Measurements from ENCODE around the gene GLT6D1.

The GLT6D1 gene

DNA sequence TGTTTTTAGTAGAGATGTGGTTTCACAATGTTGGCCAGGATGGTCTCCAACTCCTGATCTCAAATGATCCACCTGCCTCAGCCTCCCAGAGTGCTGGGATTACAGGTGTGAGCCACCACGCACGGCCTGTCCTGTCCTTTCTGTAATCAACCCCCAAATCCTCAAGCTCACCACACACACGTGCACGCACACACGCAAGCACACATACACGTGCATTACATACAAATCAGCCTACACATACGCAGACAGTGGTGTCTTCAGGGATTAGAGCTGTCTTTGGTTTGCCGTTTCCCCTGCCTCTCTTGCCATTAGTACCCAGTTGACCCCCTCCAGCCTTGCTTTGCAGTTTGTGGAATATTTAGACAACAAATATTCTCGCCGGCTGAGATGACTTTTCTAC, 6.5 kb downstream of the GLT6D1 start:
- DNase-seq (ENCODE audit: low read depth) = no peak
- TF ChIP-seq, protein P1, sequence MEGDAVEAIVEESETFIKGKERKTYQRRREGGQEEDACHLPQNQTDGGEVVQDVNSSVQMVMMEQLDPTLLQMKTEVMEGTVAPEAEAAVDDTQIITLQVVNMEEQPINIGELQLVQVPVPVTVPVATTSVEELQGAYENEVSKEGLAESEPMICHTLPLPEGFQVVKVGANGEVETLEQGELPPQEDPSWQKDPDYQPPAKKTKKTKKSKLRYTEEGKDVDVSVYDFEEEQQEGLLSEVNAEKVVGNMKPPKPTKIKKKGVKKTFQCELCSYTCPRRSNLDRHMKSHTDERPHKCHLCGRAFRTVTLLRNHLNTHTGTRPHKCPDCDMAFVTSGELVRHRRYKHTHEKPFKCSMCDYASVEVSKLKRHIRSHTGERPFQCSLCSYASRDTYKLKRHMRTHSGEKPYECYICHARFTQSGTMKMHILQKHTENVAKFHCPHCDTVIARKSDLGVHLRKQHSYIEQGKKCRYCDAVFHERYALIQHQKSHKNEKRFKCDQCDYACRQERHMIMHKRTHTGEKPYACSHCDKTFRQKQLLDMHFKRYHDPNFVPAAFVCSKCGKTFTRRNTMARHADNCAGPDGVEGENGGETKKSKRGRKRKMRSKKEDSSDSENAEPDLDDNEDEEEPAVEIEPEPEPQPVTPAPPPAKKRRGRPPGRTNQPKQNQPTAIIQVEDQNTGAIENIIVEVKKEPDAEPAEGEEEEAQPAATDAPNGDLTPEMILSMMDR (IDR thresholded peaks at IDR 0.05; ENCODE audit: low read depth, low read length, missing control alignments) = no peak
- no peak overlapping the region for H3K4me3 ChIP-seq (ENCODE audit: low read depth, low read length)
- in situ Hi-C loops (cut with HindIII; ENCODE audit: low sequenced_read_pairs) = no loop called here

DNA sequence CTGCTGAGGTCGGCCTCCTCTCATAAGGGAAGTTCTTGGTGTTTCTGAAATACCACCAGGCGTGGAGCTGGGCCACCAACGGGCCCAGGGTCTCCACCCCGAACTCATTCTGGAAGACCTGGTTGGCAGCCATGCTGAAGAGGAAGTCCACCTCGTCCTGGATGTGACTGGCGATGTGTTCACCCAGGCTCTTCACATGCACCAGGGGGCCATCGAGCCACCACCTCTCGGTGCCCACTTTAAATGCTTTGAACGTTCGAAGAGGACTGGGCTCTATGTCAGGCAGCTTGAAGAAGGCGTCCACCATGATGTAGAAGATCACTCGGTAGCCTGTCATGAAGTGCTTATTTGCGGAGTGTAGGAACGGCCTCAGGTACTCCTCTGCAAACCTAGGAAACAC, 15.1 kb downstream of the GLT6D1 start:
- no peak for DNase-seq (ENCODE audit: low read depth)
- H3K4me3 ChIP-seq (ENCODE audit: low read depth, low read length) = no peak overlapping the region
- in situ Hi-C loops (cut with HindIII; ENCODE audit: low sequenced_read_pairs) = no loop called here
- TF ChIP-seq, protein P1 (IDR thresholded peaks at IDR 0.05; ENCODE audit: low read depth, low read length, missing control alignments) = no peak

DNA sequence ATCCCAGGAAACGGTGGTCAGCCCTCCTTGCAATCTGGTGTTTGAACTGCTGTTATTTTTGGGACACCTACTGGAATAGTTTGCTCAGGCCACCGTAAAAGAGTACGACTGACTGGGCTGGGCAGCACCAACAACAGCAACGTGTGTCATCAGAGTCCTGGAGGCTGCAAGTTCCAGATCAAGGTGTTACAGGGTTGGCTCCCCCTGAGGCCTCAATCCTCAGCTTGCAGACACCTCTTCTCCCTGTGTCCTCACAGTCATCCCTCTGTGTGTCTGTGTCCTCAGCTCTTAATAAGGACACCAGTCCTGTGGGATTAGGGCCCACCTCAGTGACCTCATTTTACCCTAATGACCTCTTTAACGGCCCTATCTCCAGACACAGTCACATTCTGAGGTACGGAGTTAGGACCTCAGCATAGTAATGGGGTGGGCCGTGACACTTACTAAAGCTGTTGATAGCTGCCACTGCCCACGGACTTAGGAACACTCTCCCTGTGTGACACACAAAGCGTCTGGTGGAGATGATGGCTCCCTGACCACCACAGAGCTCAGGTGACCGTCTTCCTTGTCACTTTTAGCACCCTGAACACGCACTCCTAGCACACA, 16.8 kb downstream of the GLT6D1 start:
- H3K4me3 ChIP-seq (ENCODE audit: low read depth, low read length) = no peak overlapping the region
- TF ChIP-seq, protein P1 (IDR thresholded peaks at IDR 0.05; ENCODE audit: low read depth, low read length, missing control alignments) = no peak
- in situ Hi-C loops (cut with HindIII; ENCODE audit: low sequenced_read_pairs) = no loop called here
- DNase-seq (ENCODE audit: low read depth) = no peak

DNA sequence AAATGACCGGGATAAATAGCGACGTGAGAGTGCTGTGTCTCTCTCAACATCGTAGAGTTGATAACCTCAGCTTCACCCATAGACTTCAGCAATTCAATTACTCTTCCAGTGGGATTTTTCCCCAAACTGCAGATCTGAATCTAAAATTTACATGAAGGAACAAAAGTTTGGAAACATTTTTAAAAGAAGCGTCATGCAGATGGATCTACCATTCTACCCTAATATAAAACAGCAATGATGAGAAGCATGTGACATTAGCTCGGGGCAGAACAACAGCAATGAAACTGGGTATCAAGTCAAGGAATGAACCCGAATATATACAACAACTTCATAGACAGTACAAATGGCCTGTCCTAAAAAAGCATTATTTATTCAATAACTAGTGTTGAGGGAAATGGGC, 18.8 kb downstream of the GLT6D1 start:
- H3K4me3 ChIP-seq (ENCODE audit: low read depth, low read length) = no peak overlapping the region
- DNase-seq (ENCODE audit: low read depth) = no peak
- in situ Hi-C loops (cut with HindIII; ENCODE audit: low sequenced_read_pairs) = no loop called here
- TF ChIP-seq, protein P1 (IDR thresholded peaks at IDR 0.05; ENCODE audit: low read depth, low read length, missing control alignments) = no peak

DNA sequence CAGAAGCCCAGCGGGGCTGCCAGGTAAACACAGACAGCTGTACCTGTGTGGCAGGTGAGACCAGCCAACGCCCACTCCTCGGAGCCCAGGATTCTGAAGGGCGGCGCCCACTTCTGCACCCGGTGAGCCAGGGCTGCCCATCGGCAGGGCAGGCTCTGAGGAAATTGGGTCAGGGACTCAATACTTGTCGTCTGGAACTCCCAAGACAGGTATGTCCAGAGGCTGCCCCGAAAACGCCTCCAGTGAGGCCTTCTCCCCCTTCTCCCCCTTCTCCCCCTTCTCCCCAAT, 19.8 kb downstream of the GLT6D1 start:
- no peak for DNase-seq (ENCODE audit: low read depth)
- in situ Hi-C loops (cut with HindIII; ENCODE audit: low sequenced_read_pairs) = no loop called here

DNA sequence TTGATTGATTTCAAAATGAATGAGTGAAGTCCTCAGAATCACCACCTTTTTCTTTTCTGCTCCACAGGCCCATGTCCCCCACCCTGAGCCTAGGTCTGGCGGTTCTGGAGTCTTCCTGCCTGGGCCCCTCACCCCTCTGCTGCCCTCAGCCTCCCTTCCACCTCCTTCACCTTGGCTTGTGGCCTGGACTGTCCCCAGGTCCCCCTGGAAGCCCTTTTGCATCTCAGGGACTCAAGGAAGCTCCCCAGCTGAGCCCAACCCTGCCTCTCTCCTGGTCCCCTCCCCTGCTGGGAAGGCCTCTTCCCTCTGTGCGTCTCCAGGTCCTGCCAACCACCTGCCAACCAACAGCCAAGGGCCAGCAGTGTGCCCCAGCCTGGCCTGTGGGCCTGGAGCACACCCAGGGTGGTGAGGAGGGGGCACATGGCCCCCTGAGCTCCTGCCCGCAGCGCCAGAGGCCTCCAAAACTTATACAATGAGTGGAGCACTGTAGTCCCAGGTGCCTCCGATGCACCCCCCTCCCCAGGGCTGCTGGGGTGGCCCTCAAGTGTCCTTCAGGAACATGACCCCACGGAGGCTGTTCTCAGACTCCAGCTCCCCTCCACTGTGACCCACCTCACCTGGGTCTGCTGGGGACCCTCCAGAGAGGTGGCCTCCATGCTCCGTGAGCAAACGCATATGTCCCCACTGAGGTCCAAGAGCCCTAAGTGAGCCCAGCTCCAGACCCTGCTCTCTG, 20.3 kb downstream of the GLT6D1 start:
- no peak for DNase-seq (ENCODE audit: low read depth)
- in situ Hi-C loops (cut with HindIII; ENCODE audit: low sequenced_read_pairs) = no loop called here
- TF ChIP-seq, protein P1 (IDR thresholded peaks at IDR 0.05; ENCODE audit: low read depth, low read length, missing control alignments) = no peak
- H3K4me3 ChIP-seq (ENCODE audit: low read depth, low read length) = no peak overlapping the region

More for the DNA sequence above, 19.8 kb downstream of the GLT6D1 start:
- H3K4me3 ChIP-seq (ENCODE audit: low read depth, low read length) = no peak overlapping the region
- TF ChIP-seq, protein P1 (IDR thresholded peaks at IDR 0.05; ENCODE audit: low read depth, low read length, missing control alignments) = no peak

Measured in astrocyte of the cerebellum (primary cell).